Iris pigment epithelial cell (primary cell): ENCODE data around the gene SUGP2.

Experiments used
- DNase-seq: peaks from one replicate; pipeline ENCODE4 v3.0.0-alpha.2; 2011; ENCODE audit warnings: low read depth

Gene SUGP2

DNA sequence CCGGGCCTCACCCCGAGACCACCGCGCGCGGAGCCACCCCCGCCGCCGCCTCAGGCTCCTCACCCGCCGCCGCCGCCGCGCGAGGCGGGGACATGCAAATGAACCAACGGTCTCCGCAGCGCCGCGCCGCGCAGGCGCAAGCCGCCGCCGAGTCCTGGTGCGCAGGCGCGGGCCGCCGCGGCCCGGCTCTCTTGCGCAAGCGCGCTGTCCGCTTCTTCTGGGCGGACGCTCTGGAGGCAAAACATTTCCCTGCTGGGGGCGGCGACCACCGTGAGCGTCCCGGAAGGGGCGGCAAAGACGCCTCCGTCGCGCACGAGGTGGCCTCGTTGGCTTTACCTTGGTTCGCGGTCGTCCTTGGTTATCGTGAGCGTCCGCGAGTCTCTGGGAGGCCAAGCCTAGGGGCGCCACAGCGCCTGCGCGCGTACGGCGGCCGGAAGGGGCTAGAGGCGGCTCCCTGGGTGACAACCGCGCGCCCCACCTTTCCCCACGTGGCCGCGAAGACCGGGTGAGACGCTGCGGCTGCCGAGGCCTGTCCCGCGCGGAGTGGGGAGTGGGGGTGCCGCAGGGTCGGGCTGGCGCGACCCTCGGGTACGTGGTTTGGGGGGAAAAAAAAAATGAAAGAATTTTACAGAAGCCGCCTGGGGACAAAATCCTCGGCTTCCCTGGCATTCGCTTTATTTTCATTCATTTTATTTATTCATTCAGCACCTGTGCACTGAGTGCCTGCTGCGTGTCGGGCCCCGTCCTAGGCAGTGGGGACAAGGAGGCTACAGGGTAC is at the start of gene SUGP2, which contains the start of gene ARMC6:
SUGP2 (minus strand) TSS at position 92 of the 778 bp plus-strand sequence. CDS start 2,446 bp downstream, outside the sequence.
ARMC6 (plus strand) TSS at position 178 of the 778 bp plus-strand sequence. CDS start 607 bp downstream, outside the sequence.
- DNase-seq, result peak; percentile 85

- DNase-seq, result no peak
These were observed 48.4 kb upstream of the SUGP2 start for GRCh38 chr19:19081642-19082151.

DNA sequence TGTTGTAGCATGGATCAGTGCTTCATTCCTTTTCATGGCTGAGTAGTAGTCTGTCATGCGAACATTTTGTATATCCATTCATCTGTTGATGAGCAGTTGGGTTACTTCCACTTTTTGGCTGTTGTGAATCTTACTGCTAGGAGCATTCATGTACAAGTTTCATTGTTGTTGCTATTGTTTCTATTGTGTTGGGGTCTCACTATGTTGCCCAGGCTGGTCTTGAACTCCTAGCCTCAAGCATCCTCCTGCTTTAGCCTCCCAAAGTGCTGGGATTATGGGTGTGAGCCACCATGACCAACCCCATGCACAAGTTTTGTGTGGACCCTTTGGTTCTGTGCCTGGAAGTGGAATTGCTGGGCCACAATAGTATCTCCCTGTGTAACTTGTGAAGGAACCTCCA is 46.3 kb upstream of the SUGP2 start:
- no peak for DNase-seq

- DNase-seq, result peak; percentile 37
These were observed 45.5 kb upstream of the SUGP2 start for GRCh38 chr19:19078801-19079200.

GRCh38 chr19:19077103-19077502 is 43.8 kb upstream of the SUGP2 start:
- no peak for DNase-seq

DNA sequence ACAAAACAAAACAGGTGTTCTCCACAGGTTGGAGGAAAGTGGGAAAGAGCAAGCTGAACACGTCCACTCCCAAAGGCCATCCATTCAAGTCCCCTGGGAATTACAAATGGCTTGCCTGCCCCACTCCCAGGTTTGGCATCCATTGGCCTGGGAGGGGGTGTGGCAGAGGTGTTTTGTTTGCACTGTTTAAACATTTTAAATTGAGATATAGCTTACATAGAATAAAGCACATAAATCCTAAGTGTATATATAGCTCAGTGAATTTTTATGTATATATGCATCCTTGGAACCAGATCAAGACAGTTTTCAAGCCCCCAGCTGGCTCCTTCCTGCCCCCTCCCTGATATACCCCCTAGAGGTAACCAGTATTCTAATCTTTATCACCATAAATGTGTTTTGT is 43.2 kb upstream of the SUGP2 start:
- no peak for DNase-seq

- DNase-seq, result no peak
These were observed 41.8 kb upstream of the SUGP2 start for GRCh38 chr19:19075126-19075525.

- DNase-seq, result no peak
These were observed 41.0 kb upstream of the SUGP2 start for GRCh38 chr19:19074196-19074882.

DNA sequence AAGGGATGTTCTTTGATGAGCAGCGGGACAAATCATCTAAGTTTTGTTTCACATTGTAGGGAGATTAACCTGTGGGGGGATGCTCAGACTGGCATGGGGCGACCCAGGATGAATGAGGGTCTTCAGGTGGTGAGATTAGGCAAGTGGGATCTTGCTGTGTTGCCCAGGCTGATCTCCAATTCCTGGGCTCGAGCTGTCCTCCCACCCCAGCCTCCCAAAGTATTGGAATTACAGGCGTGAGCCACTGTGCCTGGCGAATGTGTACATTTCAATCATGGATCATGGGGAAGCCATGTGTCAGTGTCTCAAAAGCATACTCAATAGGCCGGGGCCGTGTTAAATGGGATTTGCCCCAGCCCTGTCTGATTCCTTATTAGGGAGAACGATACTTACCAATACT is 38.6 kb upstream of the SUGP2 start:
- no peak for DNase-seq

- no peak for DNase-seq
These were observed 35.6 kb upstream of the SUGP2 start for GRCh38 chr19:19068659-19069654.

- no peak for DNase-seq
These were observed 34.2 kb upstream of the SUGP2 start for GRCh38 chr19:19067276-19068072.

DNA sequence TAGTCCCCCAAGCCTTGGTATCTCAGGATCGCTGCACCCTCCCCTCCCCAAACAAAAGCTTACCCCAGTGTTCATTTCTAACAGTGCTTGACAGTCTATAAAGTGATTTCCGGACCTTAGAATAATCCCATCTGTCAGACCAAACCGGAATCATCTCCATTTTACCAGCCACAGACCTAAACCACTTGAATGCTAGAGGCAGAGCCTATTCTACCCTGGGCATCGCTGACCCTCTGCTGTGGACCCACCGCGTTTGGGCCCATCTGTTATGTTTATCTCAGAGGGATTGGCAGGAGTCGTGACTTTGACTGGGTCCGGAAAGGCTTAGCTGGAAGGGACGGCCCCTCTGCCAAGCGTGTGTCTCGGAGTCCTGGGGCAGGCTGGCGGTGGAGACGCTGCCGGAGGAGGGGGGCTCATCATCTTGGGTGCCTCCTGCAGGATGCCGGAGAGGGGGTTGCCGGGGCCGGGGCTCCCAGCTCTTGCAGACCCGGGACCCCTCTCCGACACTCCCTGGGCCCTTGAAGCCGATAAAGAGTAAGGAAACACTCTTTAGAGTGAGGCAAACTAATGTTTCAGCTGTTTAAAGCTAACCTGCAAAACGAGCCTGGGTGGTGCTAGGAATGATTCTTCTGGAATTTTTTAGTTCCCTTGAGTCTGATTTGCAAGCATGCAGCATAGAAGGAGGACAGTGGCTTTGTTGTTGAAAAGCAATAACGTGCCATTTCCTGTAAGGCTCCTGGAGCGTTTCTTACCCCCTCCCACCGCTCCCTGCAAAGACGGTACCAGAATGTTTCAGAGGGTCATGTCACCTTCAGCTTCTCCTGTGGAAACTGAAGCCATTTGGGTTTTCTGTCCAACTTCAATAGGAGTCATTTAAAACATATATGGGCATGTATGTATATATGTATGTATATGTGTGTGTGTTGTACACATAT is 31.8 kb upstream of the SUGP2 start:
- peak; percentile 10 for DNase-seq

DNA sequence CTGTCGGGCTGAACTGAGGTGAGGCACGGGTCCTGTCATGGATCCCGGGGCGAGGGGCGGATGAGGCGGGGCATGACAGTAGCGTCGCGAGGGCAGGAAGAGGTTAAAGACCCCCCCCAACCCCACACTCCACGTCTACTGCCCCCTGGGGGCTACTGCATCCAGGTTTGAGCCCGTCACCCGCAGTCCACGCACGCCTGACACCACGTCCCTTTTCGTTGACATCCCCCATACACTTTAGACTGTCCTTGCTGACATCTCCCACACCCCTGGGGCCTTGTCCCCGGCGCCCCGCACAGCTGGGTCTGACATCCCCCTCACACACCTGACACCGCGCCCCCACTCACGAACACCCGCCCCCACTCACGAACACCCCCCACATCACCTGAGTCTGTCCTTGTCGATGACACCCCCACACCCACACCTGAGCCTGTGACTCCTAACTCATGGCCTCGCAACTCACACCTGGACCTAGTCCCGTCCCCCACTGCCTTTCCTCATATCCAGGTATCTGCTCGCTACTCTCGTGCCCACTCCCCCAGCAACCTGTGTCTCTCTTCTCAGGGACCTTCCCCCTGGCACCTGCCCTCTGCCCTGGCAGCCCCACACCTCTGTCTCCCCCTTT is 30.9 kb upstream of the SUGP2 start:
- no peak for DNase-seq

GRCh38 chr19:19063183-19064097 is 30.1 kb upstream of the SUGP2 start, which contains the start of gene SLC25A42:
SLC25A42 (plus strand) TSS chr19:19063994; CDS start chr19:19096125, 32,131 bp downstream.
- peak; percentile 100 for DNase-seq

GRCh38 chr19:19062454-19063182 is 29.3 kb upstream of the SUGP2 start:
- peak; percentile 40 for DNase-seq

GRCh38 chr19:19061506-19061905 is 28.2 kb upstream of the SUGP2 start:
- no peak for DNase-seq

GRCh38 chr19:19059837-19060611 is 26.7 kb upstream of the SUGP2 start:
- no peak for DNase-seq
